Measurements from ENCODE around the gene MYO3B.
"Not testable (repeated sequence)": the region's sequence is repeated elsewhere in the genome, so short reads cannot be mapped to it uniquely, and the experiment has no call there.

The MYO3B gene

GRCh38 chr2:170262806-170263205, 84.9 kb downstream of the MYO3B start:
- no peak for DNase-seq (ENCODE audit: low read depth in 2 of 2)

- DNase-seq (ENCODE audit: low read depth in 2 of 2): not testable (repeated sequence)
Observed at GRCh38 chr2:170263728-170264521, 86.0 kb downstream of the MYO3B start.

- no peak for DNase-seq (ENCODE audit: low read depth in 2 of 2)
Observed at GRCh38 chr2:170264522-170264860, 86.5 kb downstream of the MYO3B start.

- no peak for DNase-seq (ENCODE audit: low read depth in 2 of 2)
Observed at GRCh38 chr2:170264865-170265264, 86.9 kb downstream of the MYO3B start.

- no peak for DNase-seq (ENCODE audit: low read depth in 2 of 2)
Observed at GRCh38 chr2:170265321-170265720, 87.4 kb downstream of the MYO3B start.

- no peak for DNase-seq (ENCODE audit: low read depth in 2 of 2)
Observed at GRCh38 chr2:170266358-170266757, 88.4 kb downstream of the MYO3B start.

- DNase-seq (ENCODE audit: low read depth in 2 of 2): no peak
Observed at GRCh38 chr2:170267071-170267470, 89.1 kb downstream of the MYO3B start.

GRCh38 chr2:170270278-170270864, 92.4 kb downstream of the MYO3B start:
- DNase-seq (ENCODE audit: low read depth in 2 of 2): no peak

- DNase-seq (ENCODE audit: low read depth in 2 of 2): no peak
Observed at GRCh38 chr2:170271340-170271739, 93.4 kb downstream of the MYO3B start.

- no peak for DNase-seq (ENCODE audit: low read depth in 2 of 2)
Observed at GRCh38 chr2:170276056-170276455, 98.1 kb downstream of the MYO3B start.

GRCh38 chr2:170276925-170277629, 99.1 kb downstream of the MYO3B start:
- no peak for DNase-seq (ENCODE audit: low read depth in 2 of 2)

- DNase-seq (ENCODE audit: low read depth in 2 of 2): no peak
Observed at GRCh38 chr2:170277951-170278350, 100.0 kb downstream of the MYO3B start.

- not testable (repeated sequence) for DNase-seq (ENCODE audit: low read depth in 2 of 2)
Observed at GRCh38 chr2:170279615-170280014, 101.7 kb downstream of the MYO3B start.

GRCh38 chr2:170282851-170283250, 104.9 kb downstream of the MYO3B start:
- DNase-seq (ENCODE audit: low read depth in 2 of 2): no peak

- no peak for DNase-seq (ENCODE audit: low read depth in 2 of 2)
Observed at GRCh38 chr2:170284205-170284604, 106.3 kb downstream of the MYO3B start.

GRCh38 chr2:170288859-170289258, 110.9 kb downstream of the MYO3B start:
- DNase-seq (ENCODE audit: low read depth in 2 of 2): no peak

GRCh38 chr2:170291474-170291873, 113.5 kb downstream of the MYO3B start:
- no peak for DNase-seq (ENCODE audit: low read depth in 2 of 2)

- DNase-seq (ENCODE audit: low read depth in 2 of 2): no peak
Observed at GRCh38 chr2:170292415-170292814, 114.5 kb downstream of the MYO3B start.

GRCh38 chr2:170297496-170297895, 119.5 kb downstream of the MYO3B start:
- no peak for DNase-seq (ENCODE audit: low read depth in 2 of 2)

- no peak for DNase-seq (ENCODE audit: low read depth in 2 of 2)
Observed at GRCh38 chr2:170298115-170298514, 120.2 kb downstream of the MYO3B start.

GRCh38 chr2:170298861-170299429, 121.0 kb downstream of the MYO3B start:
- DNase-seq (ENCODE audit: low read depth in 2 of 2): no peak

GRCh38 chr2:170300993-170301392, 123.0 kb downstream of the MYO3B start:
- DNase-seq (ENCODE audit: low read depth in 2 of 2): no peak

- no peak for DNase-seq (ENCODE audit: low read depth in 2 of 2)
Observed at GRCh38 chr2:170301626-170302025, 123.7 kb downstream of the MYO3B start.
